Measurements from ENCODE around the gene GTF3C1.

DNA sequence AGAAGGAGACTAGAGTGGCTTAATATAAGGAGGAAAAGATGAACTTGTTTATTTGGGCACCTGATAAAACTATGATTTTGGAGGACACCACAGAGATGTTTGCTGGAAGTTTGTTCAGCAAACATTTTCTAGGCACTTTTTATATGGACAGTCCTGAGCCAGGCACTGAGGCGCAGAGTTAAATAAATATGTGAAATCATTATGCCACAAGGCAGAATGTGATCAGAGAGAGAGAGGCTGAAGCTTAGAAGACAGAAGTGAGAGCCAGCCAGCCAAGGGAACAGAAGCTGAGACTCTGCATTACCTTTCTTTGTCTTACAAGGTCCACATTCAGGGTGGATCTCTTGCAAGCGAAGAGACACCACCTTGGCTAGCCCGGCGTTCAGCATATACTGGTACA is 21.4 kb downstream of the GTF3C1 start:
- TF ChIP-seq CEBPB (IDR thresholded peaks at IDR 0.05; ENCODE audit: low read depth, low read length) = no peak
- TF ChIP-seq, protein P1, sequence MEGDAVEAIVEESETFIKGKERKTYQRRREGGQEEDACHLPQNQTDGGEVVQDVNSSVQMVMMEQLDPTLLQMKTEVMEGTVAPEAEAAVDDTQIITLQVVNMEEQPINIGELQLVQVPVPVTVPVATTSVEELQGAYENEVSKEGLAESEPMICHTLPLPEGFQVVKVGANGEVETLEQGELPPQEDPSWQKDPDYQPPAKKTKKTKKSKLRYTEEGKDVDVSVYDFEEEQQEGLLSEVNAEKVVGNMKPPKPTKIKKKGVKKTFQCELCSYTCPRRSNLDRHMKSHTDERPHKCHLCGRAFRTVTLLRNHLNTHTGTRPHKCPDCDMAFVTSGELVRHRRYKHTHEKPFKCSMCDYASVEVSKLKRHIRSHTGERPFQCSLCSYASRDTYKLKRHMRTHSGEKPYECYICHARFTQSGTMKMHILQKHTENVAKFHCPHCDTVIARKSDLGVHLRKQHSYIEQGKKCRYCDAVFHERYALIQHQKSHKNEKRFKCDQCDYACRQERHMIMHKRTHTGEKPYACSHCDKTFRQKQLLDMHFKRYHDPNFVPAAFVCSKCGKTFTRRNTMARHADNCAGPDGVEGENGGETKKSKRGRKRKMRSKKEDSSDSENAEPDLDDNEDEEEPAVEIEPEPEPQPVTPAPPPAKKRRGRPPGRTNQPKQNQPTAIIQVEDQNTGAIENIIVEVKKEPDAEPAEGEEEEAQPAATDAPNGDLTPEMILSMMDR (IDR thresholded peaks at IDR 0.05; ENCODE audit: control extremely low read depth in 1 of 3, insufficient read depth in 1 of 3, low read depth in 1 of 3, low read length in 3 of 3) = no peak
- no peak for TF ChIP-seq ZNF274 (IDR thresholded peaks at IDR 0.05; ENCODE audit: borderline replicate concordance, extremely low read depth, low read length)
- TF ChIP-seq POLR2A (IDR thresholded peaks at IDR 0.05; ENCODE audit: control extremely low read depth in 1 of 2, low read depth in 2 of 2, low read length in 2 of 2) = no peak
- TF ChIP-seq, protein P2, sequence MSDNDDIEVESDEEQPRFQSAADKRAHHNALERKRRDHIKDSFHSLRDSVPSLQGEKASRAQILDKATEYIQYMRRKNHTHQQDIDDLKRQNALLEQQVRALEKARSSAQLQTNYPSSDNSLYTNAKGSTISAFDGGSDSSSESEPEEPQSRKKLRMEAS (IDR thresholded peaks at IDR 0.05) = no peak
- TF ChIP-seq SIN3A (conservative IDR thresholded peaks at IDR 0.05 in 1 of 2, IDR thresholded peaks at IDR 0.05 in 1 of 2; ENCODE audit: low read depth in 1 of 2, low read length in 2 of 2) = no peak
- TF ChIP-seq YY1 (IDR thresholded peaks at IDR 0.05; ENCODE audit: low read depth, low read length) = no peak
